Stimulated activated CD4-positive, alpha-beta T cell treated with anti-CD3 and anti-CD28 coated beads, TNF-alpha, amount 100 ng/mL, for 24 hours (primary cell): ENCODE measurements around the gene HTR3A.
"Not testable (repeated sequence)": the region's sequence is repeated elsewhere in the genome, so short reads cannot be mapped to it uniquely, and the experiment has no call there.

Source experiments
- DNase-seq, 3 experiments: peaks; one replicate each; pipeline ENCODE4 v3.0.0-alpha.2; 2020; ENCODE audit warnings: low read depth in 3 of 3

Gene HTR3A

DNA sequence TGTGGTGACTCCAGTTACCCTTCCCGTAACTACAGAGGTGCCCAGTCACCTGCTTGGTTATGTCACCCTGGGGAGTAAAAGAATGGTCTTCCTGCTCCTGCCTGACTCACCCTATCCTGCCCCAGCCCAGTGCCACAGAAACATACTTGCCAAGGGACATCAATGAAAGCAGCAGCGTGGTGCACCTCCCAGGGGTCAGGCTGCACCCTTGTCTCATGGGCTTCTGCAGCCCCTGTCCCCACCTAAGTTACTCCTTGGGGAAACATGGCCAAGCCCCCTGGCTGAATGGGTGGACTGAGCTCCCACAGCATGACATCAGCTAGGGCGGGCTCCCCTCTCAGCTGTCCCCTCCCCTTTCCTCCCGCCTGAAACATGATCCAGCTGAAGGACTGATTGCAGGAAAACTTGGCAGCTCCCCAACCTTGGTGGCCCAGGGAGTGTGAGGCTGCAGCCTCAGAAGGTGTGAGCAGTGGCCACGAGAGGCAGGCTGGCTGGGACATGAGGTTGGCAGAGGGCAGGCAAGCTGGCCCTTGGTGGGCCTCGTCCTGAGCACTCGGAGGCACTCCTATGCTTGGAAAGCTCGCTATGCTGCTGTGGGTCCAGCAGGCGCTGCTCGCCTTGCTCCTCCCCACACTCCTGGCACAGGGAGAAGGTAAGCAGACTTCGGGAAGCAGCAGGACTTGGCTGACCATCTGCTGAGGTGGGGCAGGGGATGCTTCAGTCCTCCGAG, at the start of gene HTR3A:
HTR3A (plus strand) TSS at position 368 of the 730 bp plus-strand sequence; CDS start at position 586, 218 bp downstream.
- DNase-seq, result no peak

DNA sequence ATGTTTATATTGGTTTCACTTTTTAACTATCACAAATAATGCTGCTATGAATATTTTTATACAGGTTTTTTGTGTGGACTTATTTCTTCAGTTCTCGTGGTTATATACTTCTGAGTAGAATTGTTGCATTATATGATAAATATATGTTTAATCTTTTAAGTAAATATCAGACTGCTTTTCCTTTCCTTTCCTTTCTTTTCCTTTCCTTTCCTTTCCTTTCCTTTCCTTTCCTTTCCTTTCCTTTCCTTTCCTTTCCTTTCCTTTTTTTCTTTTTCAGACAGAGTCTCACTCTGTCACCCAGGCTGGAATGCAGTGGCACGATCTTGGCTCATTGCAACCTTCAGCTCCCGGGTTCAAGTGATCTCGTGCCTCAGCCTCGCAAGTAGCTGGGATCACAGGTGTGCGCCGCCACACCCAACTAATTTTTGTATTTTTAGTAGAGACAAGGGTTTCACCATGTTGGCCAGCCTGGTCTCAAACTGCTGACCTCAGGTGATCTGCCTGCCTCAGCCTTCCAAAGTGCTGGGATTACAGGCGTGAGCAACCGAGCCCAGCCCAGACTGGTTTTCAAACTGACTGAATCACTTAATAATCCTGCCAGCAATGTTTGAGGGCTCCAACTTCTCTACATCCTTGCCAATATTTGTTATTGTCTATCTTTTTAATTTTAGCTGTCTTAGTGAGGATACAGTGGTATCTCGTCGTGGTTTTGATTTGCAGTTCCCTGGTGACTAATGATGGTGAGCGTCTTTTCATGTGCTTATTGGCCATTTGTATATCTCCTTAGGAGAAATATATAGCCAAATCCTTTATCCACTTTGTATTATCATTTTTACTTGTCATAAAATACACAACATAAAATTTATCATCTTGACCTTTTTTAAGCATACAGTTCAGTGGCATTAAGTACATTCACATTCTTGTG, 48.4 kb upstream of the HTR3A start:
- DNase-seq, result no peak

DNA sequence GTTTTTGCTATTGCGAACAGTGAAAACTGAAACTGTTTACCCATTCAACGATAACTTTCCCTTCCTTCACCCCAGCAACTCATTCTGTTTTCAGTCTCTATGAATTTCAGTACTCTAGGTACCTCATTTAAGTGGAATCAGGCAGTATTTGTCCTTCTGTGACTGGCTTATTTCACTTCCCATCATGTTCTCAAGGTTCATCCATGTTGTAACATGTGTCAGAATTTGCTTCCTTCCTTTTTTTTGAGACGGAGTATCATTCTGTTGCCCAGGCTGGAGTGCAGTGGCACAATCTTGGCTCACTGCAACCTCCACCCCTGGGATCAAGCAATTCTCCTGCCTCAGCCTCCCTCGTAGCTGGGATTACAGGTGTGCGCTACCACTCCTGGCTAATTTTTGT, 46.6 kb upstream of the HTR3A start:
- DNase-seq, result no peak

DNA sequence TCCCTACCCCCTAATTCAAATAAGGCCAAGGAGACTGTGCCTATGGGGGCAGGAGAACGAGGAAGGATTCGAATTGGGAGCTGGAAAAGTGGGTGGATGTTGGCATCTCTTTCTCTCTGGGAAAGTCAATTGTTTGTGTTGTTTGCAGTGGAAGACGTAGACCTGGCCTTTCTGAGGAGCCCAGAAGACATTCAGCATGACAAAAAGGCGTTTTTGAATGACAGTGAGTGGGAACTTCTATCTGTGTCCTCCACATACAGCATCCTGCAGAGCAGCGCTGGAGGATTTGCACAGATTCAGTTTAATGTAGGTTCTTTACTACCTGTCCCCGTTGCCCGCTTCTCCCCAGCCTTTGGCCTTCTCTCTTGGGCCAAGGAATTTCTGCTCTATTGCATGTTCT, 42.1 kb upstream of the HTR3A start:
- no peak for DNase-seq

DNA sequence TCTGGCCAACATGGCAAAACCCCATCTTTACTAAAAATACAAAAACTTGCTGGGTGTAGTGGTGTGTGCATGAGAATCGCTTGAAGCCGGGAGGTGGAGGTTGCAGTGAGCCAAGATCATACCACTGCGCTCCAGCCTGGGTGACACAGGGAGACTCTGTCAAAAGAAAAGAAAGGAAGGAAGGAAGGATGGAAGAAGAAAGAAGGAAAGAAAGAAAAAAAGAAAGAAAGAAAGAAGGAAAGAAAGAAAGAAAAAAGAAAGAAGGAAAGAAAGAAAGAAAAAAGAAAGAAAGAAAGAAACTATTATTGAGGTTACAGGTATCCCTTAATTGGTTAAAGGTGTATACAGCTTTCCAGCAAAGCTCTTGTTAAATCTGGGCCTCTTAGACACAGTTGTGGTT, 40.7 kb upstream of the HTR3A start:
- DNase-seq, result not testable (repeated sequence)

DNA sequence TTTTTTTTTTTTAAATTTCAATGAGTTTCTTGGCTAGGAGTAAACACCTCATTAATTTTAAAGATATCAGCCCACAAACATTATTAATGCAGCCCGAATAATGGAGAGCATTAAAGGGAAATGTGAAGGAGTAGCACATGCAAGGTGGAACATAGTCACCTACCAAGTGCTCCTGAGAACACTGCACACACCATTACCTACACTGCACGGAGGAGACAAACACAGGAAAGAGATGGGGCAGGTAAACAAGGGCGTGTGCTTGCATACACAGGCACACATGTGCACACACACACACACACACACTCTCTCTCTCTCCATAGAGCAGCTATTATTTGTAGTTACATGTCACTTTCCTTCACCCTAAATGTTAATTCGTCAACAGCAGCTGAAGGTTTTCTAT, 40.1 kb upstream of the HTR3A start:
- no peak for DNase-seq

DNA sequence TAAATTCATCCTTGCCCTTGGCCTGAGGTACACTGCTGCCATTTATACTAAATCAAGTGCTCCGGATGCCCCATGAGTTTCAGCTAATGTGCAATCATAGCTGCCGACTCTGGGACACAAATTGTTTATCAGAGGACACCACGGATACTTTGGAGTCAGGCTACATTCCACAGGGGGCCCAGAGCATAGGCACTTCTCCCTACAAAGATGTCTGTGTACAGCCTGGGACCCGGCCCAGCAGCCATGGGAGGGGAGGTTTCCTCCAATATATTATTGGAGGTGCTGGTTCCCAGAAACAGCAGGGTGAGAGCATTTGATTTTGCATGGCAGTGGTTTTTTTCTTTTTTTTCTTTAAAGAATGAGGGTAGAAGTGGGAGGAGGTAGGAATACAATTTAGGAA, 39.0 kb upstream of the HTR3A start:
- DNase-seq, result no peak

DNA sequence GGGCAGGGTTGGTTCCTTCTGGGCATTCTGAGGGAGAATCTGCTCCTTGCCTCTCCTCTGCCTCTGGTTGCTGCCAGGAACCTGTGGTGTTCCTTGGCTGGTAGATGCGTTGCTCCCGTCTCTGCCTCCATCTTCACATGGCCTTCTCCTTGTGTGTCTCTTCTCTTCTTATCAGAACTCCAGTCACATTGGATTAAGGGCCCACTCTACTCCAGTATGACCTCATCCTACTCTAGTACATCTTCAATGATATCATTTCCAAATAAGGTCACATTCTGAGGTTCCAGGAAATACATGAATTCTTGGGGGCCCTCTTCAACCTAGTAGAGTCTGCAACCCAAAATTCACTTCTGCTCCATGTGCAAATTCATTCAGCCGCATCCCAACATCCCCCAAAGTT, 37.0 kb upstream of the HTR3A start:
- no peak for DNase-seq

DNA sequence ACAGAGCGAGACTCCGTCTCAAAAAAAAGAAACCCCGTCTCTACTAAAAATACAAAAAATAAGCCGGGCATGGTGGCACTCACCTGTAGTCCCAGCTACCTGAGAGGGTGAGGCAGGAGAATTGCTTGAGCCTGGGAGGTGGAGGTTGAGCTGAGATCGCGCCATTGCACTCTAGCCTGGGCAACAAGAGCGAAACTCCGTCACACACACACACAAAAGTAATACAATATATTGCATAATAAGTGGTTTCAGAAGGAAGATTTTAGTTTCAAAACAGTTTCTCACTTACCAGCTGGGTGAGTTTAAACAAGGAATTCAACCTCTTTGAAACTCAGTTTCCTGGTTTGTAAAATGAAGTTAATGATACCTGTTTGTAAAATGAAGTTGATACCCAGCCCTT, 32.7 kb upstream of the HTR3A start:
- DNase-seq, result no peak

DNA sequence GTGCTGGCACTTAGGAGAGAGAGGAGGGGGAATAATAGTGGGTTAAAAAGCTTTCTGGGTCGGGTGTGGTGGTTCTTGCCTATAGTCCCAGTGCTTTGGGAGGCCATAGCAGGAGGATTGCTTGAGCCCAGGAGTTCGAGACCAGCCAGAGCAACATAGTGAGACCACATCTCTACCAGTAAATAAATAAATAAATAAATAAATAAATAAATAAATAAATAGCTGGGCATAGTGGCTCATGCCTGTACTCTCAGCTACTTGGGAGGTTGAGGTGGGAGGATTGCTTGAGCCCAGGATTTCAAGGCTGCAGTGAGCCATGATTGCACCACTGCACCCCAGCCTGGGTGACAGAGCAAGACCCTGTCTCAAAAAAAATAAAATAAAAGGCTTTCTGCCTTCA, 28.7 kb upstream of the HTR3A start:
- DNase-seq, result not testable (repeated sequence)

DNA sequence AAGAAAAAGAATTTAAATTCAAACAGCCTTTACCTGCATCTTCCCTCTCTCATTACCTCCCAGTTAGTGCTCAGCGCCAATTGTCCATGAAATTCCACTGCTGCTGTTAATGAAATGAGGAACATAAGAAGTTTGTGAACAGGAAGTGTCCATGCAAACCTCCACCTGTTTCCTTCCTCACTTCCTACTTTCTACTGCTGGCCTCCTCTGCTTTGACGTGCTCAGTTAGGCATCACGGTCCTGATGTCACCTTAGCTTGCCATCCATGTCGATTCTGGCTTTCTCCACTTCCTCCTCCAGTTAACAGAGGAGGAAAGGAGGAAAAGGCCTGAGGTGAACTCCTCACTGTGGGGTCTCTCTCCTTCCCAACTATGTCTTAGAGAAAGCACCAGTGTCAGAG, 26.9 kb upstream of the HTR3A start:
- no peak for DNase-seq

DNA sequence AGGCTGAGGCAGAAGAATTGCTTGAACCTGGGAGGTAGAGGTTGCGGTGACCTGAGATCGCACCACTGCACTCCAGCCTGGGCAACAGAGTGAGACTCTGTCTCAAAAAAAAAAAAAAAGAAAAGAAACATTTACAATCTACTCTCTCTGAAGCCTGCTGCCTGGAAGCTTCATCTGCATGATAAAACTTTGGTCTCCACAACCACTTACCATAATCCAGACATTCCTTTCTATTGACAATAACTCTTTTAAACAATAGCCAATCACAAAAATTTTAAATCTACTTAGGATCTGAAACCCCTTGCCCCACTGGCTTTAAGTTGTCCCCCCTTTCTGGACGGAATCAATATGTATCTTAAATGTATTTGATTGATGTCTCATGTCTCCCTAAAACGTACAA, 25.0 kb upstream of the HTR3A start:
- no peak for DNase-seq

DNA sequence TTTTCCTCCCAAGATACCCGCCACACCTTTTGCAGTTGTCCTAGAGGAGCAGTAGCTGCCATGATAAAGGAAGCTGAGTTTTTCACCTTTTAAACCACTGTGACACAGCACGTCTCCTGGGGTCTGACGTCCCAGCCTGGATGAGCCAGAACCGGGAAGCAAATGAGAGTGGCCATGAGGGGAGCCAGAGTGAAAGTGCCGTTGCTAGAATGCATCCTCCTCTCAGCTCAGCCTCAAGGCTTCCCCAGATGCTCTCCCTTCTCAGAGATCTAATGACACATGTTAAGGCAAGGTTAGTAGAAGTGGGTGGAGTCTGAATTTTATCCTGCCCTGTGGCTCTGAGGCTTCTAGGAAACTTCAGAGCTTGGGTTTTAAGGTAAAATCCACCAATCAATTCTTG, 23.4 kb upstream of the HTR3A start:
- no peak for DNase-seq

DNA sequence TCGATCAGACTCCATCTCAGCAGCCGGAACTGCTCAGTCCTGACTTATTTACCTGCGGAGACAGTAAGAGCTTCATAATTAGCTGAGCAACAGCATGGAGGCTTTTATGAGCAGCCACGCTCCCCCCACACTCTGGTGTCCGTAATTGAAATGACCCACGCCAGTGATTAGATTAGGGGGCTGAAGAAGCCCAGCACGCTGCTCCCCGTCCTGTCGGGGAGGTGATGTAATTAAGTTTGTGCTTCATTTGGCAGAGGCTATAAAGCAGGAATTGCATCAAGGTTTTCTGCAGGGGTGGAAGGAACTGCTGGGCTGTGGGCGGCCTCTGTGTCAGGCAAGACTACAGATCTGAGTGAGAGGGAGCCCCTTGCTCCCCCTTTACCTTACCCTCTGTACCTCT, 22.8 kb upstream of the HTR3A start:
- DNase-seq, result no peak

DNA sequence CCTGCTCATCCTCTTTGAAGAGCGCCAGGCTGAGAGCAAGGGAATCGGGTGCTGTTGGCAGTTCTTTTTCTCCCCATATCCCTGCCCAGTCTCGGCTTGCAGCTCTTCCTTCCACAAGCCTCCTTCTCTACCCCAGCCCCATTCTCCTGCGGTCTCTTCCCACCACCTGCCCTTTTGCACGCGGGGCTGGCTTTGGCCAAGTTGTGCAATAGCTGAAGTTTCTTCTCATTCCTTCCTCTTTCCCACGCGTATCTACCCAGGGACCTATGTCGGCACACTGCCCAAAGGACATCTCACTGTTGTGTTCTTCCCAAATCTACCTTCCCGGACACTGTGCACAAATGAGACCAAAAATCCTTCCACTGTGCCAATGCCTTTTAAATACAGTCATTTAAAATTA, 22.3 kb upstream of the HTR3A start:
- no peak for DNase-seq

DNA sequence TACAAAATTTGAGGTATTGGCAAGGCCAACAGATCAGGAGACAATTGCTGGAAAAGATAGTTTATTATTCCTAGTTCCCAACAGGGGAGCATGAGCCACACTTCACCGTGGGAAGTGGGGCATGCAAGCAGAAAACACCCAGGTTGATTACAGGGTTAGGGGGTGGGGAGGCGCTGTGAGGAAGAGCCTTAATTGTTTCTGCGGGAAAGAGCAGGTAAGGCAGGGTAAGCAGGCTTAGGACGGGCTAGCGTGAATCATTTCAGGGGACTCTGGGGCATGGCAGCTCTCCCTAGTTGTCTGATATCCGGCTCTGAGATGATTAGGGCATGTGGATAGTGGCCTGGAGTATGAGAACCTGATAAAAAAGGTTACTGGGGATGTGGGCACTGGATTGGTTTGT, 20.7 kb upstream of the HTR3A start:
- no peak for DNase-seq

DNA sequence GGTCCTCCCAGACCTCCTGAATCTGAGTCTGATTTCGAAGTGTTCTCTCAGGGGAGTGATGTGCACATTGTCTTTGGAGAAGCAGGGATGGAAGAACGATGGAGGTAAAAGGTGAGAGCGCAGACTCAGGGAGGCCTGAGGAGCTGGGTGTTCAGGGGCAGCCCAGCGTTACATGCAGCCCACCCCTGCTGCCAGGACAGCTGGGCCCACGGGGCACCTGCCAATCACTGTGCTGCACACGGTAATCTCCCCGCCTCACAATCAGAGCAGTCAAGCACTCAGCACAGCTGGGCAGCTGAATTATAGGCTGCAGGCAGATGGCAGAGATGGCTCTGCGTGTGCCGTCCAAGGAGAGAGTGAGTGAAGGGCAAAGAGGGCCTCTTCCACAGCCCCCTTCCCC, 17.9 kb upstream of the HTR3A start:
- no peak for DNase-seq

DNA sequence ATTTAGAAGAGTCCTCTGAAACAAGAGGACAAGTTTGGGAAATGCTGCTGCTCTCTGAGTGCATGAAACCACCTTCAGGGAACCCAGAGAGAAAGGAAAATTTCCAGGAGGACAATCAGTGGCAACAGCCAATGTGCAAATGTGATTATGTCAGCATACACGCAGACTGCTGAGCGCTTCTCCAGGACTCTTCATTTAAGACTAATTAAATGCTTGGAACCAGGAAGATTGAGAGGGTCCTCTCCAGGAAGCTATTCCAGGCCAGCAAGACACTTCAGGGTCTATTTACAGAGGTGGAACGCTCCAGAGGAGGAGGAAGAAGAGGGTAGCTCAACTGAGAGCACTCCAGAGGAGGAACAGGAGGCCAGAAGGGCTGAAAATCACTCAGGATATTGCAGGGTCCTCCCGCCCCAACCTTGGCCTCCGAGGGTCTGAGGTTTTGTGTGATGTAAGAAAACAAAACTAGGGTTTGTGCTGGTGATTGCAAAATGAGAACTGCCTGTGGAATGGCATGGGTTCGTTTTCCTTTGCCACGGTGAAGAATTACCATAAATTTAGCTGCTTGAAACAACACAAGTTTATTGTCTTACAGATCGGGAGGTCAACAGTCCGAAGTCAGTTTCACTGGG, 14.1 kb upstream of the HTR3A start:
- DNase-seq, result no peak

DNA sequence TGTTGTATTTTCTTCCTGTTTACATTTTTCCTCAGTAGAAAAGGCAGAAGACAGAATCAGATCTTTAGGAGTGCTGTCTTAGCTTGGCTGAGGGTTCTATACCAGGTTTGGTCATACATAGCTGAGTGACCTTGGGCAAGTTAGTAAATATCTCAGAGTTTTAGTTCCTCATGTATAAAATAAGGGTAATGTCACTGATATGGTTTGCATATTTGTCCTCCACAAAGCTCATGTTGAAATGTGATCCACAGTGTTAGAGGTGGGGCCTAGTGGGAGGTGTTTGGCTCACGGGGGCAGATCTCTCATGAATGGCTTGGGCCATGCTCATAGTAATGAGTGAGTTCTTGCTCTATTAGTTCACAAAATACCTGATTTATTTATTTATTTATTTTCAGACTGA, 7.5 kb upstream of the HTR3A start:
- DNase-seq, result no peak

DNA sequence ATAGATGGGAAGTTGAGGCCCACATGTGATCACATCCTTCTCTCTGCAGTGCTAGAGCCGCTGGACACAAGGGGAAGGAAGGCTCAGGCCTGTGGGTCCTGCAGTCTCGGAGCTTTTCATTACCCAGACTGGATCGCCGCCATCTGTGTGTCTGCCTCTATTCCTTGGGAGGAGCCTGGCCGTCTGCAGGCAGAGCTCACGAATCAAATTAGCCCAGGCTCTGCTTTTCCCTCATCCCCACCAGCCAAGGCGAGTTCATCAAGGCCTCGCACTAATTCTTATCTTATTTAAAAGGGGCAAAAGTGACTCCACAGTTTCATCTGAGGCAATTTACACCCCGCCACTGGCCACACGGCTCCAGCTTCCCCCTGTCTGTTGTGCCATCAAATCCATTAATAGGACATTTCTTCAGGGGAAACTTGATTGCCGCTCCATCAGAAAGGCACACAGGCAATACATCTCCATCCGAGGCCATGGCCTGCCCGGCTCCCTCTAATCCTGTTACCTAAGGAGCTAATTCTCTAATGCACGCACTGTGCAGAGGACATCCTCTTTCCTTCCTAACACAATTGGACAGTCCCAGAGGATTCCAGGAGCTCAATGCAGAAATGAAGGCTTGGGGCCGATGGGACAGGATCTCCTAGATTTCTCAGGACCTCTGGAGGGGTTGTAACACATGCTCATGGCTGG, 3.3 kb upstream of the HTR3A start:
- DNase-seq, result no peak

DNA sequence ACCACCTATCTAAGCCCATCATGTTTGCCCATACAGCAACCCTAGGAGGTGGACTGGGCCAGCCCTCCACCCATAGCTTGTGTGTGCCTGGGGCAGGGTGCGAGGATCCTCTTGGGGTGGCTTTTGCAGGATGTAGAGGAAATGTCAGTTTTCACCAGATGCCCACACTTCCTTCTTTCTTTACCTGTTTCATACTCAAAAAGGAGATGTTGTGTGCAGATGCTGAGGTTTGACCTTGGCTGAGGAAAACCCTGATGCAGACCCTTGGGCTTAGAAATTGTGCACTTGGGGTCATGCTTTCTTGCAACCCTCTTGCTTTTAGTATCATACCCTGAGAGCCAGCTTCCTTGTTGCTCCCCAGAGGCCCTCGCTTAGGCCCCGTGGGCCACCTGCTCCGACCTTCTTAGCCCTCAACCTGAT, 2.2 kb downstream of the HTR3A start:
- DNase-seq, result no peak

DNA sequence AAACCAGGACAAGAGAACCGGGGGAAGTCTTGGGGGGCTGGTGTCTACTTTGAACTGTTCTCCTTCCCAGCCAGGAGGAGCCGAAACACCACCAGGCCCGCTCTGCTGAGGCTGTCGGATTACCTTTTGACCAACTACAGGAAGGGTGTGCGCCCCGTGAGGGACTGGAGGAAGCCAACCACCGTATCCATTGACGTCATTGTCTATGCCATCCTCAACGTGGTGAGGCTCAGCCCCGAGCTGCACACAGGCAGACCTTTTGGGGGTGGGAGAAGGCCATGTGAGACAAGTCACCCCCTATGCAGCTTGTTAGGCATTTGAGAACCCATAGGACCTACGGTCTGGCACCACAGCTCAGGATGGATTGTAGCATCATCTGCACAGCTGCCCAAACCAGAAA, 2.8 kb downstream of the HTR3A start:
- DNase-seq, result no peak
